ENCODE data around the gene S1PR1.

DNA sequence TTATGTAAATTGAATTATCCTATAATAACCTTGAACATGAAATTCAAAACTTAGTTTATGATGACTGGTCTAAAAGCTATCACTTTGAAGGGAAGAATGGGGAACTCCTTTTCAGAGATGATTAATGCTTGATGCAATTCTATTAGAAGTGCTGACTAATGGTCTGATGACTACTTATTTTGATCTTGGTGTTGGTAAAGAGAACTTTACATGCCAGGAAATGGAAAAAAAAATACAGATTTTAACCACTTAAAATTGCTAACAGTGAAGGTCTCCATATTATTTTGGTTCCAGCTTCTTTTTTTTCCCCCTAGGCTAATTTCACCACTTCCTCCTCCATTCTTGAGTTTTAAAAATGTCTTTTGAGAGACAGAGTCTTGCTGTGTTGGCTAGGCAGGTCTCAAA is 22.9 kb downstream of the S1PR1 start:
- no peak for TF ChIP-seq FOXA1 (IDR thresholded peaks at IDR 0.05)
- TF ChIP-seq ELF4 (IDR thresholded peaks at IDR 0.05): no peak
- TF ChIP-seq, protein P1, sequence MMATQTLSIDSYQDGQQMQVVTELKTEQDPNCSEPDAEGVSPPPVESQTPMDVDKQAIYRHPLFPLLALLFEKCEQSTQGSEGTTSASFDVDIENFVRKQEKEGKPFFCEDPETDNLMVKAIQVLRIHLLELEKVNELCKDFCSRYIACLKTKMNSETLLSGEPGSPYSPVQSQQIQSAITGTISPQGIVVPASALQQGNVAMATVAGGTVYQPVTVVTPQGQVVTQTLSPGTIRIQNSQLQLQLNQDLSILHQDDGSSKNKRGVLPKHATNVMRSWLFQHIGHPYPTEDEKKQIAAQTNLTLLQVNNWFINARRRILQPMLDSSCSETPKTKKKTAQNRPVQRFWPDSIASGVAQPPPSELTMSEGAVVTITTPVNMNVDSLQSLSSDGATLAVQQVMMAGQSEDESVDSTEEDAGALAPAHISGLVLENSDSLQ (IDR thresholded peaks at IDR 0.05): no peak
- no peak for TF ChIP-seq ARNT (IDR thresholded peaks at IDR 0.05)
- TF ChIP-seq BHLHE40 (IDR thresholded peaks at IDR 0.05; ENCODE audit: borderline replicate concordance): no peak
- no peak for TF ChIP-seq SP1 (IDR thresholded peaks at IDR 0.05)
- TF ChIP-seq FOXK2 (IDR thresholded peaks at IDR 0.05): no peak
- TF ChIP-seq CTBP1 (IDR thresholded peaks at IDR 0.05; ENCODE audit: borderline replicate concordance): no peak
- TF ChIP-seq L3MBTL2 (conservative IDR thresholded peaks at IDR 0.05): no peak
- no peak for TF ChIP-seq HDGF (IDR thresholded peaks at IDR 0.05; ENCODE audit: borderline replicate concordance)

Data from HEK293T (cell line).